Activated T-helper 1 cell treated with Interleukin-2 at 50 U/mL for 16 hours (primary cell): Measurements from ENCODE around the gene SBDS.
"Not testable (repeated sequence)": the region's sequence is repeated elsewhere in the genome, so short reads cannot be mapped to it uniquely, and the experiment has no call there.

Source experiments
- DNase-seq: peaks from one replicate; pipeline ENCODE4 v3.0.0-alpha.2; 2020; ENCODE audit warnings: low read depth

SBDS gene

DNA sequence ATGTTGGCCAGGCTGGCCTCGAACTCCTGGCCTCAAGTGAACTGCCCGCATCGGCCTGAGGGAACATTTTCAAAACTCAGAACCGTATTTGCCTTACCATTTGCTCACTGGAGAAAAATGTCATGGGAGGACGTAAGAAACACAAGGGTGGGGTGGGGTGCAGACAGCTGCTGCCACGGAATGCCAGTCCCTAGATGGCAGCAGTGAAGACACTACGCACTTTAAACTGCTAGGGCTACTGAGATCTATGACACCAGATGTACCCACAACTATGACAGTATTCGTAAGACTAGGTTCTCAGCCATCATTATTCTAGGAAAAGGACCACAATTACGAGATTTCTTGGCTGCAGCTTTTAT lies 716 bp downstream of the SBDS start:
- DNase-seq, result peak; percentile 20

DNA sequence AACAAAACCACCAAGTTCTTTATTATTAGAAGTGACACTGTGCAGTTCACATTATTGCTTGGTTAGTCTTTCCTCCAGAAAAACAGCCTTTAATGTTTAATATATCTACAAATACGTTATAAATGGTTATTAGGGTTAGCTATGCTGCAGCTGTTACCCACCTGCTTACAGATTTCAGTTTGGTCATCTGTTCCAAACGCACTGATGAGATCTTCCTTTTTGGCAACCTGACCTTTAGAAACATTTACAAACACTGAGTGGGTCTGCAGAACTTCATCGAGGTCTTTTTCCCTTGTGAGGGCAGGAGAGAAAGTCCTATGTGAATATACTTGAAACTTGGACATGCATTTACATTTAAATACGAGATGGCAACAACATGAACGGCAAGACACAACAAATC lies 1.3 kb downstream of the SBDS start:
- DNase-seq, result not testable (repeated sequence)

DNA sequence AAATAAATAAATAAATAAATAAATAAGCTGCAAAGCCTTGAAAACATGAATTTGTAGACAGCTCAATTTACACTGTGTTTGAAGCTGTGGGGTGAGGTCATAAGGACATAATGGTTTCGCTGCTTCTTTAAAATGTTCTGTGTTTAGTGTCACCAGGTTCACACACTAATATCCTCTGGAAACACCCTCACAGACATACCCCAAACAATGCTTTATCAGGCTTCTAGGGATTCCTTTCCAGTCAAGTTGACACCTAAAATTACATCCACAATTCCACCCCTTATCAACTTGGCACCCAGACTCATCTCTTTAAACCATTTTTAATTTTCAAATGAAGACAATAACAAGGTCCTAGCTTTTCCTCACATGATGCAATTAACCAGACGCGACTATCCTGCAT lies 5.8 kb downstream of the SBDS start:
- DNase-seq, result not testable (repeated sequence)

DNA sequence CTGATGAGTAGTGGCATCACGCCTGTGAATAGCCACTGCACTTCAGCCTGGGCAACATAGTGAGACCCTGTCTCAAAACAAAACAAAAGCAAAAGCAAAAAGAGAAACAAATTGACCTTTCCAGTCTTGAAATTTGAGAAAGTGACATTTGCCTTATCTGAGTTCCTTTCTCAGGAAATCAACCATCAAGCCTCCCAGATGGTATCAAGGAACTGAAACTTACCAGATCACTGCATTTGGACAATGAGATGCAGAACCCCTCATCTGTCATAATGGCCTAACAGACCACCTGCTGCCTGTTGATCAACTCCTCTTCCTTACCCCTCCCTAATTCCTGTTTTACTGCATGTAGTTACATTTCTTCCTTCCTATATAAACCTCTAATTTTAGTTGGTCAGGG lies 15.1 kb downstream of the SBDS start:
- DNase-seq, result not testable (repeated sequence)

DNA sequence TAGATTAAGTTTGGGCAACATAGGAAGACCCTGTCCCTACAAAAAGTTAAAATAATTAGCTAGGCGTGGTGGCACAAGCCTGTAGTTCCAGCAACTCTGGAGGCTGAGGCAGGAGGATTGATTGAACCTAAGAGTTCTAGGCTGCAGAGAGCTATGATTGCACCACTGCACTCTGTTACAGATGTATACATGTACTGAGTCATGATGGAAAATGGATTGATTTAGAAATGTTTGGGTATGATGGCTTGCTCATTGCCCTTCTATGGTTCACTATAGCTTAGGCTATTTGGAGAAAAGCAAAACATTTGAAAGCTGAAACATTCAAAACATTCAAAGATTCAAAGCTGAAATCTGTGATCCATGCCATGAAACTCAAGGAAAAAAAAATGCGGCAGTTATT lies 16.4 kb downstream of the SBDS start:
- DNase-seq, result not testable (repeated sequence)

DNA sequence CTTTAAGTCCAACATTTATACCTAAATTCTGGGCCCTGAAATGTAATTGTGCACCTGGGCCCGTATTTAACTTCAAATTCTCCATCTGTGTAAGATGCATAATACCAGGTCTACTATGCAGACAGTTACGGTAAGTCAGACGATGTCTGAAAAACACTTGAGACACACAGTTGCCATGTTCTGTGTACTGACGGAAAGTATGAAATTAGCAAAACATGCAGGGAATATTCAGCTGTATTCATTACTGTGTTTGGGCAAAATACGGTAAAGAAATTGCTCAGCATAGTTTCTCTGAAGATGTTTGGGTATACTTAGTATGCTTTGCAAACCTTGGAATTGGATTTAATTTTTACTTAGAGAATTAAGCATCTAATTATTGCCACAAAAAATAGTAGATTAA lies 17.1 kb downstream of the SBDS start:
- not testable (repeated sequence) for DNase-seq

DNA sequence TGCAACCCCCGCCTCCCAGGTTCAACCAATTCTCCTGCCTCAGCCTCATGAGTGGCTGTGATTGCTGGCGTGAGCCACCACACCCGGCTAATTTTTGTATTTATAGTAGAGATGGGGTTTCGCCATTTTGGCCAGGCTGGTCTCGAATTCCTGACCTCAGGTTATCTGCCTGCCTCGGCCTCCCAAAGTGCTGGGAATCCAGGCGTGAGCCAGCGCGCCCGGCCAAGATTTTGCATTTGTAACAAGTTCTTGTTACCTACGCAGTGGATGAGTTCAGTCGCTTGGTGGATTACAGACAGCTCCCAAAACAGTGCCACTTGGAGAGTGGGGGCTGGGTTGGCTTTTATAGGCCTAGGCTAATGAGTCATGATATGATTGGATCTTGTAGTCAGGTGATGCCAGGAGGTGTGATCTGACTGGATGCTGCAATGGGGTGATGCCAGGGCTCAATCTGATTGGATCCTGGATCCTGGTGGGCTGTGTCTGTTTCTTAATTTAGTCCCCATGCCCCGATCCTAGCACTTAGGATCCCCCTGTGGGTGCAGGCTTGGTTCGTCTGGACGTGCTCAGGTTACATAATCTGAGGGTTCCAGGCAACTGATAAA lies 20.3 kb downstream of the SBDS start:
- no peak for DNase-seq

DNA sequence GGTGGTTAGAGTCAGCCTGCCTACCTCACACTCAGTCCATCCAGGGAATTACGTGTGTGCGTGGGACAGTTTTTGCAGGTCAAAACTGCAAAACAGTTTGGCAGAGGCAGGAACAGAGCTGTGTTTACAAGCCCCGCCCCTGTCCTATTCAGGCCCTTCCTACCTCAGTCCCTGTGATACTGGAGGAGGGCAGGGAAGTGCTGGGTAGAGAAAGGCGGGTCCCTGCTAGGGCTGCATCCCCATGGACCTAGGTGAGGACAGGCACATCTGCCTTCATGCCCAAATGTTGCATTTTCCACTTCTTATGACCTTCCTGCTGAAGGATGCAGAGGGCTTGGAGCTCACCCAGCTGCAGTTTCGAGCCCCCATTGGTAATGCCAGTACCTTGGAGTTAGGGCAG lies 25.1 kb downstream of the SBDS start:
- no peak for DNase-seq

DNA sequence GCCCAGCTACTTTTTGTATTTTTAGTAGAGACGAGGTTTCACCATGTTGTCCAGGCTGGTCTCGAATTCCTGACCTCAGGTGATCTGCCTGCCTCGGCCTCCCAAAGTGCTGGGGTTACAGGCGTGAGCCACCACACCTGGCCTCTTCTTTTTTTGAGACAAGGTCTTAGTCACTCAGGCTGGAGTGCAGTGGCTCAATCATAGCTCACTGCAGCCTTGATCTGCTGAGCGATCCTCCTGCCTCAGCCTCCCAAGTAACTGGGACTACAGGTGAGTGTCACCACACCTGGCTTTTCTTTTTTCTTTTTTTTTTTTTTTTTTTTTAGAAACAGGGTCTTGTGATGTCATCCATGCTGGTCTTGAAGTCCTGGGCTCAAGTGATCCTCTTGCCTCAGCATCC lies 26.4 kb downstream of the SBDS start:
- DNase-seq, result not testable (repeated sequence)

DNA sequence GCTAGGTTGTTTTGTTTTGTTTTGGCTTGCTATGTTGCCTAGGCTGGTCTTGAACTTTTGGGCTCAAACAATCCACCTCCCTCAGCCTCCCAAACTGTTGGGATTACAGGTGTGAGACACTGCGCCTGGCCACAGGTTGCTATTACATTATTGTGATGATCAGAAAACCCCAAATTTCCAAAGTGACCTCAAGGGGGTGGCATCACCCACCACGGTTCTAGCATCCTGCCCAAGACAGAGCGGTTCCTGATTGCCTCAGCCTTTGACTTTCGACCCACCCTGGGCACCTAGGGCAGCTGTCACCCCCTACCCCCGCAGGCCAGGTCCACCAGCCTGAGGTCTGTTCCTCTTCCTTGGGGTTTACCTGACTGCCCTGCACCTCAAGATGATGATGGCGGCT lies 28.4 kb downstream of the SBDS start:
- no peak for DNase-seq

DNA sequence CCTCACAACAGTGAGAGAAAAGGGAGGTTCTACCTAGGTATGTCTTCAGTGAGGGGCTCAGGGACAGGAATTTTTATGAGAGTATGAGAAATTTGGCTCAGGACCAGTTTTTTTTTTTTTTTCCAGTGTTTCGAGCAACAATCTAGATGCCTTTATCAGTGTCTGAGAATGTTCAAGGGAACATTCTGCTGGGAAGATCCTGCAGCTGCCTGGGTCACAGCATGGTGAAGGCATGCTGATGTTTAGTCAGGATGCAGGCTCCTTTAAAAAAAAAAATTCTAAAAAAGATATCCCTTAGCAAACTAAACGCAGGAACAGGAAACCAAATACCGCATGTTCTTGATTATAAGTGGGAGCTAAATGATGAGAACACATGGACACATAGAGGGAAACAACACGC lies 31.0 kb downstream of the SBDS start:
- no peak for DNase-seq

DNA sequence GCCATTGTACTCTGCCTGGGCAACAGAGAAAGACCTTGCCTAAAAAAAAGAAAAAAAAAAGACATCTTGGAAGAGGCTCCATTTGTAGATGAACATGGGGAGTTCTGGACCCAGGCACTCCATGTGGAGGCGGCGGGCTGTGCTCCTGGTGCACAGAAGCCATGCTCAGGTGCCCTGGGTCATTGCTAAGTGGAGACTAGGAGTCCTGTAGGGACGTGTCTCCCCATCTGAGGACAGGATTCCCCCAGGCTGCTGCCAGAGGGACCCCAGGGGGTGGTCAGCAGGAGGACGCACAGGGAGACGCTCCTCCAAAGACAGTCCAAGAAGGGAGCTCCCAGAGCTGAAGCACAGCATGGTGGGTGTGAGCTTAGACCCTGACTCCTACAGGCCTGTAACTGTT lies 34.3 kb downstream of the SBDS start:
- DNase-seq, result no peak

DNA sequence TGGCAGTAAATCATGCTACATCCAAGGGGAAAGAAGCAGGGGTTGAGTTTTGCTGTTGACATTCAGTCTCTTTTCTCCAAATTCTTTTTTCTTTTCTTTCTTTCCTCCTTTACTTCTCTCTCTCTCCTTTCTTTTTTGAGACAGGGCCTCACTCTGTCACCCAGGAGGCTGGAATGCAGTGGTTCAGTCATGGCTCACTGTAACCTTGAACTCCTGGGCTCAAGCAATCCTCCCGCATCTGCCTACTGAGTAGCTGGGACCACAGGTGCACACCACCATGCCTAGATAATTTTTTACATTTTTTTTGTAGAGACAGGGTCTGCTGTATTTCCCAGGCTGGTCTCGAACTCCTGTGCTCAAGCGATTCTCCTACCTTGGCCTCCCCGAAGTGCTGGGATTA lies 35.2 kb downstream of the SBDS start:
- no peak for DNase-seq

DNA sequence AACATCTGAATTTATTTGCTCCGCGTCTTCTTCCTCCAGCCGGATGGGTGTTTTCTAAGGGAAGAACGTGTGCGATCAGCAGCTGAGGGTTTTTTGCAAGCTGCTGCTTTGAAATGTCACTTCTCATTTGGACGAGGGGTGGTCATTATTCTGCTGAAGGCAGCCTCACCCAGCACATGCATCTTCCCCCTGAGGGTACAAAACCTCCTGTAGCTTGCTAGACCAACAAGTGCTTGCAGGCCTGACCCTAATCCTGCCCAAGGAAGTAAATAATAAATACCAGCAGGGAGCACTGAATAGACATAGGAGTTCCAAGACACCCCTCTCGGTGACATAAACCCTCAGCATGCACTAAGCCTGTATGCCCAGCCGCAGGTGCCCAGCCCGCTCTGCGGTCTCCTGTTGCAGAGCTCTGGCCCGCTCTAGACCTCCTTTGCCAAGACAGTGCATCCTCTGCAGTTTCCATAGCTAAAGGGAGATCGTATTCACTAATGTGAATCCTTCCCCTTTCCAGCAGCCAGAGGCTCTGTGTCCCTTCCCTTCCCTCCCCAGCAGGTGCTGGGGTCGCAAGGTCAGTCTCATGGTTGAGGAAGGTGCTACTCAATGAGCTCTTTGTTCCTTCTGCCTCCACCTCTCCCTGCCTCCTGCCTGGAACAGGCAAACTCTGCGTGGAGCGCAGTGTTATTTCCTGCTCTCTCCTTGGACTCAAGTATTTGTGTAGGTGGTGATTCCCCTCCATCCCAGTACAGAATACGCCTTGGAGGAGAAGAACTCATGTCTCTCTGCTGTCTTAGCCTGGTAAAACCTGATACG lies 36.6 kb downstream of the SBDS start:
- DNase-seq, result no peak

DNA sequence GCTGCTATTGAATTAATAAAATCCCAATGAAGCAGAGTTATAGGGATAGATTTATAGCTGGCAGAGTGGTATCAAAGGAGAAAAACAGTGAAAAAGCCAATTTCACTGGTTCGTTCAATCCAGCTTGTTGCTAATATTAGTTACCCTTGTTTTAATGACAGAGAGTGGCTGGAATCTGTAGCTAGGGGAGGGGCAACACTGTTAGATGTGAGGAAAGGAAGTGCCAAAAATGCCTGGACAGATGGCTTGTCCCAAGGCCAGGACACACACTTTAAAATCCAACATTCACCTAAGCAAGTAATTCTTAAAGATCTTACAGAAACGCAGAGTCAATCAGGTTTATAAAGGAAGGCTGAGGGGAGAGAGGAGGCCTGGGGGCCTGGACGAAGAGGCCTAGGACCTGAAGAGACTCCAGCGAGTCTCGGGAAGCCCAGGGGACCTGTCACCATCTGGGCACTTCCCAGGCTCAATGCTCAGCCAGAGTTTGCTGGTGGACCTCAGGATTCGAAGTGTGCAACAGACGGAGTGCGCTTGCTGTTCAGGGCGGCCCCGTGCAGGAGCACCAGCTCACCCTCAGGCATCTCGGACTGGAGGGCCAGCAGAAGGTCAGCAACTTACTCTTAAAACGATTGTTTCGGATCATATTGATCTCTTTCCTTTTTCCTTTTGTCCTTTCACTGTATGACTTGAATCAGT lies 37.6 kb downstream of the SBDS start:
- DNase-seq, result no peak

DNA sequence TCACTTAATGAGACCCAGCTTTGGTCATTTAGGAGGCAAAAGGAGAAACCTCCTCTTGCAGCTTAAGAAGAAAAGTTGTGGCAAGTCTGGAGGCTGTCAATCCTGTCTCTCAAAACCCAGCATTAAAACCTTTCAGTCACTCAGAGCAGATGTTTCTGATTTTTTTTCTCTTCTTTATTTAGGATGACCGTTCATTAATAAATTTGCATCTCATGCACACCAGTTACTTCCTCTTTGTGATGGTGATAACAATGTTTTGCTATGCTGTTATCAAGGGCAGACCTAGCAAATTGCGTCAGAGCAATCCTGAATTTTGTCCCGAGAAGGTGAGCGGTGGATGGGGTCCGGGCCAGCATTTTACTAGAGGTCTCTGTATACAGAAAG lies 42.4 kb downstream of the SBDS start:
- no peak for DNase-seq

DNA sequence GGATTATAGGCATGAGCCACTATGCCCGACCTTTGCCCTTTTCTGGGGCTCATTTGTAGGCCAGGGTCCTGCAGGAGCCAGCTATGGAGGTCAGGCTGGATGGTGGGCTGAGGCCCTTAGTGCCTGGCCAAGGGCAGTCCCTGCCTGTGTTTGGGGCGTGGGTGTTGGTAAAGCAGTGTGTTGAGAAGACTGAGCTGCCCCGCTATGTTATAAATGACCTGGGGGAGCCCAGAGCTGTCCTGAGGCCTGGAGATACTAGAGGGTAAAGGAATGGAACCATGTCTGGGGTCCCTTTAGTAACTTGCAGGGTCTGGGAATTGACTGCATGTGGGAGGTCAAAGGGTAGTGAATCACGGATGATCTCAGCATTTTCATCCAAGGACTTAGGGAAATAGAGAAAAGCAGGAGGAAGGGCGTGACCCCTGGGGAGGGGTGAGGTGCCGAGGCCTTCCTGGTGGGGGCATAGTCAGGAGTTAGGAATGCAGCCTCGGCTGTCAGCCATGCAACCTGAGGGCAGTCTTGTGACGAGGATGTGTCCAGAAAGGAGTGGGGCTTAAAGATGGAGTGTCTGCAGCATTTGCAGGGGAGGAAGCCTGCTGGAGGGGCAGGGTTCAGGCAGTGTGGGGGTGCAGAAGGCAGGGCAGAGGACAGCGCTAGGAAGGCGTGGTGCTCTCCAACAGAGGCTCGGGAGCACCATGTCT lies 42.9 kb downstream of the SBDS start:
- no peak for DNase-seq

DNA sequence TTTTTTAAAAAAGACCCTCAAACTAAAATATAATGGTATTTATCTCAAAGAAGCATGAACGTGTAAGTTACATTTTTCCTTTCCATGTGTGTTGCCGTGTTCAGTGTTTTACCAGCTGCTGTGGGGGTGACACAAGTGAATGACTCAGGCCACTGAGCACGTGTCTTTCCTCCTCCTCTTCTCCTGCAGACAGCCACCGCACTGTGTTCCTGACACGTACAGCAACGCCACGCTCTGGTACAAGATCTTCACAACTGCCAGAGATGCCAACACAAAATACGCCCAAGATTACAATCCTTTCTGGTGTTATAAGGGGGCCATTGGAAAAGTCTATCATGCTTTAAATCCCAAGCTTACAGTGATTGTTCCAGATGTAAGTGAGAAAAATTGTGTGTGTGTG lies 44.6 kb downstream of the SBDS start:
- no peak for DNase-seq

DNA sequence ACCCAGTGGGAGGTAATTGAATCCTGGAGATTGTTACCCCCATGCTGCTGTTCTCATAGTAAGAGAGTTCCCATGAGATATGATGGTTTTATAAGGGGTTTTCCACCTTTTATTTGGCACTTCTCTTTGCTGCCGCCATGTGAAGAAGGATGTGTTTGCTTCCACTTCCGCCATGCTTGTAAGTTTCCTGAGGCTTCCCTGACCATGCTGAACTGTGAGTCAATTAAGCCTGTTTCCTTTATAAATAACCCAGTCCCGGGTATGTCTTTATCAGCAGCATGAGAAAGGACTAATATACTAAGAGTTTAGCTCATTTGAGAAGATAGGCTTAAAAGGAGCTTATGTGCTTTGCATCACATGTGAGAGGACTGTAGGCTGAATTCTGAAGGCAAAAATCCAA lies 45.1 kb downstream of the SBDS start:
- no peak for DNase-seq

DNA sequence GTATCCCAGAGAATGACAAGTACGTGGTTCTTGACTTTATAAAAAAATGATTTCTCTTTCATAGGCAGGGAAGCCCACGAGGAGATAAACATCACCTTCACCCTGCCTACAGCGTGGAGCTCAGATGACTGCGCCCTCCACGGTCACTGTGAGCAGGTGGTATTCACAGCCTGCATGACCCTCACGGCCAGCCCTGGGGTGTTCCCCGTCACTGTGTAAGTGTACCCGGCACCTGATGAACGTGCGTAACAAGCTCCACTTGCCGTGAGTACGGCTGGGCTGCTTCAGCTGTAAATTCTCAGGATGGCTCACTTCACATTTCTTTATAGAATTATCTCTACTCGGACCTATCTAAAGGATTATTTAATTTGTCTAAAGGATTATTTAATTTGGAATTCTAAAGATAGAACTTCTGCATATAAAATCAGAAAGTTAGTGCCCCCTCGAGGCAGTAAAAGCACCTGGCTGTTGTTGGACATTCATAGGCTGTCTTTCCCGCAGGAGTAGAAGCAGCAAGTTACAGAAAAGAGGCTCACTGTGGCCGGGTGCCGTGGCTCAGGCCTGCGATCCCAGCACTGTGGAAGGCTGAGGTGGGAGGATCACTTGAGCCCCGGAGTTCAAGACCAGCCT lies 46.8 kb downstream of the SBDS start:
- no peak for DNase-seq

DNA sequence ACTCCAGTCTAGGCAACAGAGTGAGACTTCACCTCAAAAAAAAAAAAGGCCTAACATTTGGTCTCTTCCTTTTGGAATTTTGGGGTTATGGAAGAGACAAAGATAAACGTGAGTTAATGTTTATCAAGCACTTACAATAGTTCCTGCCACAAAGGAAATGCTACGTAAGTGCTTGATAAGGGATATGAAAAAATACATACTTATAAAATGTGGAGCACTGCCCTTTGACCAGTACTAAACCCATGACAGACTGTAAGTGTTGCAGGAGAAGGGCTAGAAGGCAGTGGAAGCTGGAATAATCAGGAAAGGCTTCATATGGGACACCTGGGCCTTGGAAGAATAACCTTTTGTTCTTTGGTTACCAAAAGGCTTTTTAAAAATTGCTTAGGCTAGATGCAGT lies 48.8 kb downstream of the SBDS start:
- DNase-seq, result no peak

DNA sequence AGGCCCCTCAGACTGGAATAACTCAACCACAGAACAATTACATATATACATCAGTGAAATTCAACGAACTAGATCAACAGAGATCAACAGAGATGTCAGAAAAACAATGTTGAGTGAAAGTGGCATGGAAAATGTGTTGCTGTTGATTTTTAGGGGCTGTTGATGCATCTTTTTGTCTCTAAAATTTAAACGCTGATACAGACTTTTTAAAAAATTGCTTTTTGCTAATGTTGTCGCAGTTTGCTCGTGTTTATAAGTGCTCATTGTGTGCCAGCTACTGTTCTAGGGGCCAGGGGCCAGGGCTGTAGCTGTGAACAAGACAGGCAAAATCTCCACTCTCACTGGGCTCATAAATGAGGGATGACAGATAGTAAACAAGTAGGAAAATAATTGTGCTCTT lies 56.1 kb downstream of the SBDS start:
- no peak for DNase-seq
